ENCODE data around the gene NCAPG2.
A peak's percentile ranks its signal among the peaks of the same experiment; 100 is the strongest.
"Not testable (repeated sequence)": the region's sequence is repeated elsewhere in the genome, so short reads cannot be mapped to it uniquely, and the experiment has no call there.

Gene NCAPG2

DNA sequence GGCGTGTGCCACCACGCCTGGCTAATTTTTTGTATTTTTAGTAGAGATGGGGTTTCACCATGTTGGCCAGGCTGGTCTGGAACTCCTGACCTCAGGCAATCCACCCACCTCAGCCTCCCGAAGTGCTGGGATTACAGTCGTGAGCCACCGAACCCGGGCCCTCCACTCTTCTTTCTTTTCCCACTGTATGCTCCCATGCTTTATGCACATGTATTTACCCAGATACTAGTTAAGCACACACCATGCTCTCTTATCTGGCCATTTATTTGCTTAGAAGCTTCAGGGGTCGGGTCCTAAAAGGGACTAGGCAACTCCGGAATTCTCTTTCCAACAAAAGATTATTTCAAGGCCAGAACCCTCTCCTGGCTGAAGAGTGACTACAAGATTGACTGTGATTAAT, 78.3 kb downstream of the NCAPG2 start:
- DNase-seq (ENCODE audit: low spot score), result not testable (repeated sequence)

DNA sequence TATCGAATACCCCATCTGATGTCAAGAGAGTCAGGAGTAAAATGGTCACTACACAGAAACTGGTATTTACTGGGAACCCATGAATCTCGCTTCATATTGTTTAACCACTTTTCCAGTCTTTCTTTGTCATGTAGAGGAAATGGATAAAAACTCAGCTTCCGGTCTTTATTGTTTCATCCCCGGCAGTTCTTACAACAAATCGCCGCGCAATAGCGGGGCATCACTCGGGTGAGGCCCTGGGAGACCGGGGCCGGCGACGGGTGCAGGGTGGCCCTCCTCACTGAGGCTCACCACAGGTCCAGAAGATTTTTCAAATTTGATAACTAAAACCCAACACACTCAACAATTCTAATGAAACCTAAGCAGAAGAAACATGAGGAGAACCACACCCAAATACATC, 81.4 kb downstream of the NCAPG2 start:
- DNase-seq (ENCODE audit: low spot score), result no peak

DNA sequence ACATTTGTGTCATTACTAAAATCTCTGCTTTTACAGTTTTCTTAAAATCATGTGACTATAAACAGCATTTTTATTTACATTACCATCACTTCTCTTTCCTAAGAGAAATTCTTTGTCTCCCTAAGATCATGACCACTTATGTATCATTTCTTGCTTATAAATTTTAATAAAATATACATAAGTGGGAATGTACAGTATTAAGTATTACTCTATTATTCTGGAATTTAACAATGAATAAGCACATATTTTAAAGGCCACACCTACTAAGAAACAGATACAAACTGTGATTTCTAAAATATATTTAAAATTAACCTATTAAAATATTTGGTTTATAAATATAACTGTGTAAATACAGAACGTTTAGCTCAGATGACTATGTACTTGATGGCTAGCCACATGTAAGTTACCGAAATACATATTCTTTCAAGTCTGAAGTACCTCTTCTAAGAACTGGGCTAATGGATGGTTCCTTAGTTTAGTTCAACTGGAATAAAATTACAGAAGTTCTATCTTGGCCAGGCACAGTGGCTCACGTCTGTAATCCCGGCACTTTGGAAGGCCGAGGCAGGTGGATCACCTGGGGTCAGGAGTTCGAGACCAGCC, 83.7 kb downstream of the NCAPG2 start:
- no peak for DNase-seq (ENCODE audit: low spot score)

DNA sequence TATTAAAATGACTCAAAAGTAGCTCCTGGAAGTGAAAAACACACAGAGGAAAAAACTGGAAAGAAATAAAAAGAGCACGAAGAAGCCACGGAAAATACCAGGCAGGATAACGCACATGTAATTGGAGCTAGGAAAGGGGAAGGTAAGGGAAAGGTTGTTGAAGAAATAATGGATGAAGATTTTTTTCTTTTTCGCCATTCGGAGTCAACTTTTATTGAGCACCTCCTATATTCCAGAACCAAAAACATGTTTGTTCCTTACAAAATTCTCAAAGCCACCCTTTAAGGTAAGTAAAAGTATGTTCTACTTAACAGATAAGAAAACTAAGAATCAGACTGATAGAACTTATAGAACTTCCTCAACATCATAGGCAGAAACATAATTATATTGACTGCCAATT, 84.2 kb downstream of the NCAPG2 start:
- DNase-seq (ENCODE audit: low spot score), result no peak

DNA sequence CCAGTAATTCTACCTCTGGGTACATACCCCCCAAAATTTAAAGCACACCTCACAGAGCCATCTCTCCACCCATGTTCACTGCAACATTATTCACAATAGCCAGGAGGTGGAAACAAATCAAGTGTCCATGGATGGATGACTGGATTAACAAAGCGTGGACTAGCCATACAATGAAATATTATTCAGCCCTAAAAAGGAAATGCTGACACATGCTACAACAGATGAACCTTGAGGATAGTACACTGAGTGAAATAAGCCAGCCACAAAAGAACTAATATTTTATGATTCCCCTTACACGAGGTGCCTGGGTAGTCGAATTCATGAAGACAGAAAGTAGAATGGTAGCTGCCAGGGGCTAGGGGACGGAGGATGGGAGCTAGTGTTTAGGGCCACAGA, 85.9 kb downstream of the NCAPG2 start:
- DNase-seq (ENCODE audit: low spot score), result no peak

DNA sequence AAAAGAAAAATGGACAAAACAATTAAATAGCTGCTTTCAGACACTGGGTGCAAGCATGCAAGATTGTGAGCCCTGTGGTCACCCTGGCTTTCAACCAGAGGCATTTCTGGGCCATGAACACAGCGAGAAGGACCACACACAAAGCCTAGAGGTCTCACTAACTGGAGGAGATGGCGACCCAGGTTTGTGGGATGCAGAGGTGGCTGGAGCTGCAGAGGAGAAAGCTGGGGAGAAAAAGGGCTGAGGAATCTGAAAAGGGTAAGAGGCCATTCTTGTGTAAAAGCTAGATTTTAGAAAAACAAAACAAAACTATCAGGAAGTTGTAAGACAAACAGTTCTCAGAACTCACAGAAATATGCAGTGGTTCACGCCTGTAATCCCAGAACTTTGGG, 86.9 kb downstream of the NCAPG2 start:
- peak; percentile 15 for DNase-seq (ENCODE audit: low spot score)

DNA sequence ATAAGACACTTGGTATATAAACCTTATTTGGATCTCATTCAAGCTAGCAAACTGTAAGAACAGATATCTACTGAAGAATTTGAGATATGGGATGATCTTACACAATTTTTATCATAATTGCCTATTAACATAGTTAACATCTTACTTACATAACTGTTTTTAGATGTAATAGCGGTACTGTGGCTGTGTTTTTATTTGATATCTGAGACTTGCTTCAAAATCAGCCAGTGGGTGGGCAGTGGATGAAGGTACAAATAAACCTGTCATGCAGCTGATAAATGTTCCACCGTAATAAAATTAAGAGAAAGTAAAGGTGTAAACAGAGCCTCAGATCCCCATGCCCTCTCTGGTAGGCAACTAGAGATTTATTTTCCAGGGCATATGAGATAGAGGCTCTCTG, 88.6 kb downstream of the NCAPG2 start:
- DNase-seq (ENCODE audit: low spot score), result no peak

DNA sequence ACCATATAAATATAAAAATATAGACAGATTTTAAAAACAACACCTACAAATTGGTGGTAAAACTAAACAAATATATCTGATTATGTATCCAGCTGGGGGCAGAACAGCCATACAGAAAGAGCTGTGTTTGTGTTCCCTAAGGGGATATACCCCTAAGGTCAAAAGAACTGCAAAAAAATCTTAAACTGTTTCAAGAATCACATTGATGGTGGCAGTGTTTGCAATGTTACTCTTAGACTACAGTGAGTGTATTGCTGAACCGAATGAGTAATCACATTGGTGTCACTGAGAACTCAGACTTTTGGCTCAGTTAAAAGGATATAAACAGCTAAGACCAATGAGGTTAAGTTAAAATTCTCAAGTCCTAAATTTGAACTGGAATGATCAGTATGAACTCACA, 89.9 kb downstream of the NCAPG2 start:
- peak; percentile 78 for DNase-seq (ENCODE audit: low spot score)

DNA sequence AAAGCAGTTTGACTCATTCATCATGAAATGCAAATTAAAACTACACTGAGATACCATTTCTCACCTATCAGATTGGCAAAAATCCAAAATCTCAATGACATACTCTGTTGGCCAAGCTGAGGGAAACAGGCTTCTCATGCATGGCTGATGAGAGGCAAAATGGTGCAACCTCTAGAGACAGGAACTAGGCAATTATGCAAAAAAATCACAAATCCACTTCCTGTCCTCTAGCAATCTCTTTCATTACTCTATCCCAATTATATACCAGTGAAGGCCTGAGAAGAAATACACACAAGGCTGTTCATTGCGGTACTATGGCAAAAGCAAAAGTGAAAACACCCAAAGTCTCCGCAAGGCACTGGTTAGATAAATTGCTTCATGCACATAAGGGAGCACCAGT, 91.1 kb downstream of the NCAPG2 start:
- no peak for DNase-seq (ENCODE audit: low spot score)

DNA sequence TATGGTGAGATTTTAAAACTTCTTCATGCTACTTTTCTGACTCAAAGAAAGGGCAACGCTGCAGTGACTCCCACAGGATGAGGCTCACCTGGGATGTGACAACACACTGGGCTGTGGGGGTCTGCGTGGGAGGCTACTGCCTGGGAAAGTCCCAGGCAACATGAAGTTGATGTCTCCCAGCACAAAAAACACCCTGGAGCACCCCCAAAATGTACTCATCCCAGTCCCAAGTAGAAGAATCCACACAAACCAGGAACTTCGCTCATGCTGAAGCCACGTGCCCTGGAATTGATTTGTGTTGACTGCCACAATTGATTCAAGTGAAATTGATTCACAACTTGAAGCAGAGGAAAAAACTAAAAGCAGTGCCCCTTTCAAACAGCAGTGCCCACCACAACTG, 92.1 kb downstream of the NCAPG2 start:
- no peak for DNase-seq (ENCODE audit: low spot score)

DNA sequence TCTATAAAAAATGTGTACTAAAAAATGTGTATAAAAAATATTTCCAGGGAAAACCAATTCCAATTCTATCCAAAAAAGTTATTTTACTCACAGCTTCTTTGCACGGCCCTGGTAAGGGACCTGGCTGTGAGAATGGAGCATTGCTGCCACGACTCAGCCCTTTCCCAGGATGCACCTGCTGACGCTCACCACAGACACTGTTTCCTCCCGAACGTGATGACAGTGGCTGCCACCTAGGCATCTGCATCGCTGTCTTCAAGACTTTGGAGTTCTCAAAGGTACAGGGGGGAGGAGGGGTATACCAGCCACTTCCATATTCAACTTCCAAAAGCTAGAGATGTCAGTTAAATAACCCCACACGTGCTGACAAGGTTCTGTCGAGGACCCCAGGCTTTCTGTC, 93.1 kb downstream of the NCAPG2 start:
- no peak for DNase-seq (ENCODE audit: low spot score)

DNA sequence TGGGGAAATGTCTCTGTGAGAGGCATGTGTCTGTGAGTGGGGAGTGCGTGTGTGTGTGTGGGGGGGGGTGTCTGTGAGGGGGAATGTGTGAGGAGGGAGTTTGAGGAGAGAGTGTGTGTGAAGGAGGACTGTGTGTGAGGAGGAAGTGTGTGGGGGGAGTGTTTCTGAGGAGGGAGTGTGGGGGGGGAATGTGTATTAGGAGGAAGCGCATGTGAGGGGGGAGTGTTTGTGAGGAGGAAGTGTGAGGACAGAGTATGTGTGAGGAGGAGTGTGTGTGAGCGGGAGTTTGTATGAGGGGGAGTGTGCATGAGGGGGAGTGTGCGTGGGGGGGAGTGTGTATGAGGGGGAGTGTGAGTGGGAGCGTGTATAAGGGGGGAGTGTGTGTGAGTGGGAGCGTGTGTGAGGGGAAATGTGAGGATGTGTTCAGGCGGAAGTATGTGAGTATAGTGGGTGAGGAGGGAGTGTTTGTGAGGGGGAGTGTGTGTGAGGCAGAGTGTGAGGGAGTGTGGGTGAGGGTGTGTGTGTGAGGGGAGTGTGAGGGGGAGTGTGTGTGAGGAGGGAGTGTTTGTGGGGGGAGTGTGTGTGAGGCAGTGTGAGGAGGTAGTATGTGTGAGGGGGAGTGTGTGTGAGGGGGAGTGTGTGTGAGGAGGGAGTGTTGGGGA, 95.2 kb downstream of the NCAPG2 start:
- no peak for DNase-seq (ENCODE audit: low spot score)

DNA sequence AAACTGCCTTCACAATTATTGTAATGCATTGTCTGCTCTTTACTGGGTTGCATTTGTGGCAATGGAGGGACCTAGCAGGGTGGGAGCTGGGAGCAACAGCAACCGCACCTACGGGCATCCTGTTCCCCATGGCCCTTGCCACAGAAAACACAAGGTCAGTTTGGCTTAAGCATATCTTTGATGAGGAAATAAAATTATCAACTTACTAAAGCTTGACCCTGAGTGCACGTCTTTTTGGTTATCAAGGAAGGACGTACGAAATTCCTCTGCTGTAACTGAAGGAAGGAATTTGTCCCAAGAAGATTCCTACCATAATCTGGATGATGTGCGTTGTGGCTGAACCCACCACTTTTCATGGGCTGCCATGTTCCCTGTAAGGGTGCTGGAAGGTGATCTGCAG, 97.0 kb downstream of the NCAPG2 start:
- no peak for DNase-seq (ENCODE audit: low spot score)

DNA sequence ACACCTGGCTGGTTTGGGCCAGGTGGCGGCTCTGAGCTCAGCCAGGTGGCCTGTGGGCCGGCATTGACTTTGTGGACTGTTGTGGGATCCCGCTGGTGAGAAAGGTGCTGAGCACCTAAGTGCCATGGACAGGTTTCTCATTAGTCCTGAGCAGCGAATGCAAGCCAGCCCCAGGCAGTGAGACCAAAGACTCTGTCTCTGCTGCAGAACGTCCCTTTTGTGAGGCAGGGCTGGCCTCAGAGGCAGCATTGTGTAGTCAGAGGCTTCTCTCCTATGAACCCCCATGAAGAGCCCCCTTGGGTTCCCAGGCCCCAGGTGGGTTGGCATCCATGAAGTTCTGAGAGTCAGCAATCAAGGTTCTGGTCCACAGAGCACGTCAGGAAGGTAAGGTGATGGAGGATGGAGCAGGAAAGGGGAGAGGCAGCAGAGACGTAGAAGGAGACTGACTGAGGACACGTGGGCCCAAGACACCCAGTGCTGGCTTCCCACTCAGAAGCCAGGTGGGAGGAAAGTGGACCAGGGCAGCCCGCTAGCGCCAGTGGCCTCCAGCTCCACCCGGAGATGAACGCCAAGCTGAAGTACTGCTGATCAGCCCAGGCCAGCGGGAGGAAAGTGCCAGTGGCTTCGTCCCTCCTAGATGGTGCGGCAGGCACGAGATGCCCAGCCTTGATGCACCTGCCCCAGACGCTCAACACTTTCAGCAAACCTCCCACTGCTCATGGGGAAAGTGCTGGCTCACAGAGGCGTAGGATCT, 97.8 kb downstream of the NCAPG2 start:
- DNase-seq (ENCODE audit: low spot score), result no peak

DNA sequence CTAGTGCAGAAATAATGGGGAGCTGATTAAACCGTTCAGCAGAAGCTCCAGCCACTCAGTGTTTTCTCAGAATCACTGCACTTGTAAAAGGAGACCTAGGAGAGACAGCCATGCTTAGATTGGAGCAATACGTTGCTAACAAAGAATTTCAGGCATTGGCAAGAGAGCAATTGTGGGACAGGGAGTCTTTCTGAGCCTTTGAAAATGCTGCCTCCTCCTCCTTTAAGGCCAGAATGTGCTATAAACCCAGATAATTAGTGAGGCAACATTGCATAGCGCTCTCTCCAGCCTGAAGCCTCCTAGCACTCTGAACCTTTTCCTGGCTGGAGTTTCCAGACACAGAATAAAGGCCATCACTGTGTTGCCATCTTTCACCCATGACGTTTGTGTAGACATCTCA, 98.5 kb downstream of the NCAPG2 start:
- DNase-seq (ENCODE audit: low spot score), result no peak

DNA sequence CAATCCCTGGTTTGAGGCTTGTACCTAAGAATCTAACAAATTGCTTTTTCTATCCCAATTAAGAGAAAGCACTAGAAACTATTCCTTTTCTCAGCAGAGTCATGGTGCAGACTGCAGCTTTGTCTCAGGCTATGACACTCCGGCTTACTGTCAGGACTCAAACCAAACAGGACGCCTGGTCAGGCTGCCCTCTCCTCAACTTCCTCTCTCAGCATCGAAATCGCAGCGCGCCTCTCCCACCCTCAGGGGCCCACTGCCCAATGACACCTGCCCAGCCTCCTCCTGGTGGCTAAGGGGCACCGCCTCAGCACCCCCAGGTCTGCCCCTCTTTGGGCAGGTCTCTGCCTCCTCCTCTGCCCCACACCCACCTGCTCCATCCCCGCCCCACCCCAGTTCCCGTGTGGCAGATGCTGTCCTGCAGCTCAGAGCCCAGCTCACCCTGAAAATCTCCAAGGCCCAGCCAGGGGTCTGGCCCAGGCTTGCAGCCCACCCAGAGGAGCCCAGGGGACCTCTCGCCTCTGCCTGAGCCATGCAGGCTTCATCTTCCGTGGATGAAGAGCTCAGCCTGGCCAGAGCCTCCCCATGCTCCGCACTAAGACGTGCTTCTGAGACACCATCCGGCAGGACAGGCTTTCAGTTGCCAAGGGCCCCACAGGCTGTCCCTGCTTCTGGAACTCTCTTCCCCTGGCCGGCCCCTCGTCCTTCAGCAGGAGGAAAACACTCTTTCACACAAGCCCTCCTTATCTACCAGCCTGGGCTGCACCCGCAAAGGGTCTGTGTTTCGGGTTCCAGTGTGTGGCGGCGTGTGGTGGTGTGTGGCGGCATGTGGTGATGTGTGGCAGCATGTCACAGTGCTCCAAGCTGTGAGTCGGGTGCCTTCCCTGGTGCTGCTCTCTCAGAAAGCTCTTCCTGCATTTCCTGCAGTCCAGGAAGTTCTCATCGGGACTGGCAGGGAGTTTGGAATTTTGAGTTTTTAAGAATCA, 100.5 kb downstream of the NCAPG2 start:
- DNase-seq (ENCODE audit: low spot score), result no peak

DNA sequence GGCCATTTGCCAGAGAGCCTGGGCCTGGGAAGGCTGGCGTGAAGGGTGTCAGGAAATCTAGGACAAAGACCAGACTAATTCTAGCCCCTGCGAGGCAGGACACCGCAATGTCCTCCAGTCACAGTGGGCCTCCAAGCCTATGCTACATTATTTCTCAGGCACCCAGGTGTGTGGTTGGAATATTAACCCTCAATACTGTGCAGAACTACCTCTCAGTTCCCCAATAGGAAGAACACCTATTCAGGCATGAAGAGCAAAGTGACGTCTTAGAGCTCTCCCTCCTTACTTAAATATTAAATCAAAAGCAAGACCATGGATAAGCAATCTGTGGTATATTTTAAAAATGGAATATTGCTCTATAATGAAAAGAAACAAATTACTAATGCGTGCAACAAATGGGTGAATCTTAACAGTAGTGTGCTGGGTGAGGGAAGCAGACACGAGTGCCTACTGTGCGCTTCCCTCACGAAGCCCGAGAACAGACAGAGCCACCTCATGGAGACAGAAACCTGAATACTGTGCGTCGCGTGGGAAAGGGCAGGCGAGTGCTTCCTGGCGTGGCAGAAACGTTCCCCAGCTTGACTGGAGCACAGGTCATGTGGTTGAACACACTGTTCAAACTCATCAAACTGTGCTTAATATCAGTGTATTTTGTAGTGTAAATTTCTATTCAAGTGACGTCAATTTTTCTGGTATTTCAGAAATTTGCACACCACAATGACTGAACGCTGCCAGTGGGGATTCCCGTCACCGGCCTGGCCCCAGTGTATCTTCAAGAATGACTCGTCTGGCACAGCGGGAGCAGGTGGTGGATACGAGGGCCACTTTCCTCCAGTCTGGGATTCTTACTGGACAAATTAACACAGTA, 101.5 kb downstream of the NCAPG2 start:
- DNase-seq (ENCODE audit: low spot score), result no peak

DNA sequence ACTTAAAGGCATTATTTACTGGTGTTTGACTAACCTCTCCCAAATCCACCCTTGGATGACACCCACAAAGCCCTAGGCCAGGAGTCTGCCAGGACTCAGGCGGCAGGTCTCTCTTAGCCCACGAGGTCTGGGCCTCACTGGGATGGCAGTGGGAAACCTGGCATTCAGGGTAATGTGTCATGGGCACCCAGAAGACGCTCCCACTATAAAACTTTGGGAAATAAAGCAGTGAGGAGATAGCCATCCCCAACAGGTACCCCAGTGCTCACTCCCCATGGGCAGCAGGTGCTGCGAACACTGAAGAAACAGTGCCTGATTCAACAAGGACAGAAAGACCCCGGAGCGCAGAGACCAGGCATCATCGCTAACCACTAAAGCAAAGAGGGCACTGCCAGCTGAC, 102.6 kb downstream of the NCAPG2 start:
- DNase-seq (ENCODE audit: low spot score), result no peak

DNA sequence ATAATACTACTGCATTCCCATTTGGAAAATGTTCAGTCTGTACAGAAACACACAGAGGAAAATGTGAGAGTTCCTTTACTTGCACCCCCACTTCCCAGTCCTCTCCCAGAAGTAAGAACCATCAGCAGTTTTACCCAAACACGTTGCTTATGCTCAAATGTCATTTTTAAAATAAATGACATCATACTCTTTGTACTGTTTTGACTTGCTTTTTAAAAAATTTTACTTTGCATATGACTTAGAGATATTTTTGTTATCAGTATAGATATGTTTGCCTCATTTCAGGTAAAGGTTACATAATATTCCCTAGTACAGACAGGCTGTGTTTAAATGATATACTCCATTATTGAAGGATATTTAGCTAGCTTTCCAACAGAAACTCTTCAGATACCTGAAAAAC, 103.5 kb downstream of the NCAPG2 start:
- no peak for DNase-seq (ENCODE audit: low spot score)

DNA sequence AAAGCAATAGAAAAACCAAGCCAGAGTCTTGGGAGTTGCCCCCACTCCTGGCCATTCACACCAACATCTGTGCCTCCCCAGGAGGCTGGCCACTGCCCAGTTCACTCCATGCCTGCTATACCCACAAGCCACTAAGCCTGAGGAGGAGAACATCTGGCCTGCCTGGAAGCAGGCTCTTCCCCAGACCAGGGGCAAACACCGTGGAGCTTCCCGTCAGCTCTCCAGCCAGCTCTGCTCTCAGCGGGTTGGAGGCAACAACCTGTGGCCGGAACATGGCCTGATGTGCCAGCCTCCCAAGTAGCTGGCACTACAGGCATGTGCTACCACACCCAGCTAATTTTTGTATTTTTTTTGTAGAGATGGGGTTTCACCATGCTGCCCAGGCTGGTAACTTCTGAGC, 107.9 kb downstream of the NCAPG2 start:
- DNase-seq (ENCODE audit: low spot score), result no peak

DNA sequence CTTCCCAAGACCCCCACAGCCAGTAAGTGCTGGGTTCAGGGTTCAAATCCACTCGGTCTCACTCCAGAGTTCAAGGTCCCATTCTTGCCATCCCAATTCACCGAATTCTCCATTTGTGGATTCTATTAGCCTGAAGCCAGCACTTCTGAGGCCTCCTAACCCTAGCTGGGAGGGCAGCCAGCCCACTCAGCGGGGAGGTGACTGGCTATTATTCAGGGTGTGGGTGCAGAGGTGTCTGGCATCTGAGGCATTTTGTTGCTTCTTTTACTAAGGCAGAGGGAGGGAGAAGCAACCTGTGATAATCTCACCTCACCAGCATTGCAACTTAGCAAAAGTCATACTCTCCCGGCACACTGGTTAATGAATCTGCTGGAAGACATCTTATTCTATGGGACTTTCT, 108.3 kb downstream of the NCAPG2 start:
- DNase-seq (ENCODE audit: low spot score), result no peak
